ENCODE measurements around the gene TCF25.

DNA sequence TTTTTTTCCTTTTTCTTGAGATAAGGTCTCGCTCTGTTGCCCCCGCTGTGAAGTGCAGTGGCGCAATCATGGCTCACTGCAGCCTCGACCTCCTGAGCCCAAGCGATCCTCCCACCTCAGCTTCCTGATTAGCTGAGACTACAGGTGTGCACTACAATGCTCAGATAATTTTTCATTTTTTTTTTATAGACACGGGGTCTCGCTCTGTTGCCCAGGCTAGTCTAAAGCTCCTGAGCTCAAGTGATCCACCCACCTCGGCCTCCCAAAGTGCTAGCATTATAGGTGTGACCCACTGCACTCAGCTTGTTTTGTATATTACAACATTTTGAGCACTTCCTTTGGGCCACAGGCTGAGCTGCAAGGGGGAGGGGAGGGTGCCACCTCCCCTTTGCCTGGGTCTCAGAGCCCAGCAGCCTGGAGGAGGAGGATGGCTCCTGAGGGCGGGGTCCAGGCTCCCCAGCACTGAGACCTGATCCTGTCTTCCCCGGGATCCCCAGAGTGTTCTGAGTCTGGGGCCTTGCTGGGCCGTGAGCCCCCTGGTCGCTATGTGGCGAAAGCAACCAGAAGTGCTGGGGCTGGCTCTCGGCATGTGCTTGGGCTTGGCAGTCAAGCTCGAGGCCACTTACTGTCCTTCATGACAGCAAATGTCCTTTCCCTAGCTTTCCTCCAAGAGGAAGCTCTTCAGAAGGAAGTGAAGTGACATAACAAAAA is 83.3 kb downstream of the TCF25 start:
- no peak for TF ChIP-seq POLR2A (IDR thresholded peaks at IDR 0.05; ENCODE audit: low read depth)
- TF ChIP-seq, protein P1, sequence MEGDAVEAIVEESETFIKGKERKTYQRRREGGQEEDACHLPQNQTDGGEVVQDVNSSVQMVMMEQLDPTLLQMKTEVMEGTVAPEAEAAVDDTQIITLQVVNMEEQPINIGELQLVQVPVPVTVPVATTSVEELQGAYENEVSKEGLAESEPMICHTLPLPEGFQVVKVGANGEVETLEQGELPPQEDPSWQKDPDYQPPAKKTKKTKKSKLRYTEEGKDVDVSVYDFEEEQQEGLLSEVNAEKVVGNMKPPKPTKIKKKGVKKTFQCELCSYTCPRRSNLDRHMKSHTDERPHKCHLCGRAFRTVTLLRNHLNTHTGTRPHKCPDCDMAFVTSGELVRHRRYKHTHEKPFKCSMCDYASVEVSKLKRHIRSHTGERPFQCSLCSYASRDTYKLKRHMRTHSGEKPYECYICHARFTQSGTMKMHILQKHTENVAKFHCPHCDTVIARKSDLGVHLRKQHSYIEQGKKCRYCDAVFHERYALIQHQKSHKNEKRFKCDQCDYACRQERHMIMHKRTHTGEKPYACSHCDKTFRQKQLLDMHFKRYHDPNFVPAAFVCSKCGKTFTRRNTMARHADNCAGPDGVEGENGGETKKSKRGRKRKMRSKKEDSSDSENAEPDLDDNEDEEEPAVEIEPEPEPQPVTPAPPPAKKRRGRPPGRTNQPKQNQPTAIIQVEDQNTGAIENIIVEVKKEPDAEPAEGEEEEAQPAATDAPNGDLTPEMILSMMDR (IDR thresholded peaks at IDR 0.05), result no peak
- TF ChIP-seq EP300 (IDR thresholded peaks at IDR 0.05), result no peak
